ENCODE results near the gene OOSP3. TPM values are rescaled to one million over a fixed set of nuclear protein-coding genes. Genes with fewer than 3 reads are reported as not detected.

Gene OOSP3
- total RNA-seq, 1 experiment from 2014 or later: not detected

DNA sequence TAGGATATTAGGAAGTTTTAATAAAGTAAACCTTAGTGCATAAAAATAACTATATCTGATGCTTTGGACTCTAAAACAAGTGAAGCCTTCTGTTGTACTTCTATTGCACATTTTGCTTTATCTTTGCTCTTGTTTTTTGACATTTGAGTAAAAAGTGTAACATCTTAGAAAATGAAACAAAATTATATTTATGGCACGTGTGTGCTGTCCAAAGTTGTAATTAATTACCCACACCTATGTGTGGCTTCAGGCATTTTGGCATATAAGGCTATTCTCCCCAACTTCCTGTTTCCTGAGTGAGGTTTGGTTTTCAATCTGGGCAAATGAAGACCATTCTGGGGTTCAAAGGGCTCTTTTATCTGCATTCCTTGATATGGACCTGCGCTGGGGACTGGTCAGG, 59.5 kb downstream of the OOSP3 start, which contains the start of gene OOSP1:
Gene OOSP1 (plus strand): TSS at position 301 of the 400 bp plus-strand sequence. CDS start 23 bp downstream, at position 324.
- Histone ChIP-seq H3K4me3 (no peak within 1 kb of the TSS), H3K9me3 (ENCODE audit: insufficient read depth, low read depth) (no peaks in the 10 kb centered on the region), H3K79me2 (ENCODE audit: low read depth) (no peaks in the 10 kb centered on the region), H3K4me1 (replicated peaks; ENCODE audit: insufficient read depth) (no peaks in the 10 kb centered on the region), H3K27me3 (ENCODE audit: insufficient read depth, low read depth) (peaks cover 62% of the 10 kb centered on the region), H4K20me1 (ENCODE audit: insufficient read depth) (no peaks in the 10 kb centered on the region), H2AFZ (no peak within 1 kb of the TSS), H3F3A (ENCODE audit: insufficient read depth, low read depth) (no peaks in the 10 kb centered on the region), H3K27ac (no peak within 1 kb of the TSS), H3K4me2 (no peak within 1 kb of the TSS), H3K36me3 (ENCODE audit: low read depth) (no peaks in the 10 kb centered on the region), H3K9me2 (ENCODE audit: insufficient read depth) (no peaks in the 10 kb centered on the region)
- DNase-seq: no peak
- TF ChIP-seq CTCF (conservative IDR thresholded peaks at IDR 0.05): no peak
- TF ChIP-seq EZH2 (IDR thresholded peaks at IDR 0.05; ENCODE audit: low read depth): no peak
- intact Hi-C loops (cut with micrococcal nuclease; ENCODE audit: unreplicated experiment): no loop called here
- ChIA-PET POLR2A (ENCODE audit: unreplicated experiment) (no interaction called here), CTCF (no interaction called here)
- BruUV-seq (replicated peaks): no TSS peak

DNA sequence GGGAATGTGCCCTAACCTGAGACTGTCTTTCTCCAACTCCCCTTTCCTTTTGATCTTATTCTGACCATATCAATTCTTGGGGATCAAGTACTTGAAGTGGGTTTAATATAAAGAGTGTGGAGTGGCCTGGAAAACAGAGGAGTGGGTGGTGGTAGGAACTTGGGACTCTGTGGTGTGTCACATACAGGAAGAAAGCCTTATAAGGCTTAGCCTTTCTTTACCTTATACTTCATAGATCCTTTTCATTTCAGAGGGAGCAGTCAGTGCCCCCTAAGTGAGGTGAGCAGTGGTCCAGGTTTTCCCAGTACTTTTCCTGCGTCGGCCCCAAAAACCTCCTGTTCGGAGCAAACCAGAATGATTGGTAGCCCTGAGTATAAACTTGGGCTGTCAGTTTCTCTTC, 60.1 kb downstream of the OOSP3 start:
- Histone ChIP-seq H4K20me1 (ENCODE audit: insufficient read depth) (no peaks in the 10 kb centered on the region), H3K27ac (no peak overlapping the region), H3K36me3 (ENCODE audit: low read depth) (no peaks in the 10 kb centered on the region), H3K4me3 (no peak overlapping the region), H3K9me3 (ENCODE audit: insufficient read depth, low read depth) (no peaks in the 10 kb centered on the region), H3K27me3 (ENCODE audit: insufficient read depth, low read depth) (peaks cover 62% of the 10 kb centered on the region), H2AFZ (no peak overlapping the region), H3K4me2 (no peak overlapping the region), H3K9me2 (ENCODE audit: insufficient read depth) (no peaks in the 10 kb centered on the region), H3K4me1 (replicated peaks; ENCODE audit: insufficient read depth) (no peaks in the 10 kb centered on the region), H3F3A (ENCODE audit: insufficient read depth, low read depth) (no peaks in the 10 kb centered on the region), H3K79me2 (ENCODE audit: low read depth) (no peaks in the 10 kb centered on the region)
- TF ChIP-seq CTCF (conservative IDR thresholded peaks at IDR 0.05) (no peak), EZH2 (IDR thresholded peaks at IDR 0.05; ENCODE audit: low read depth) (no peak)
- POLR2A ChIA-PET (ENCODE audit: unreplicated experiment): no interaction called here
- no peak for DNase-seq
- intact Hi-C loops (cut with micrococcal nuclease; ENCODE audit: unreplicated experiment): no loop called here
- CTCF ChIA-PET: no interaction called here
- BruUV-seq (replicated peaks): no TSS peak

GRCh38 chr11:59939482-59939881, 60.9 kb downstream of the OOSP3 start:
- ChIA-PET CTCF (no interaction called here), POLR2A (ENCODE audit: unreplicated experiment) (no interaction called here)
- Histone ChIP-seq H3K9me3 (ENCODE audit: insufficient read depth, low read depth) (no peaks in the 10 kb centered on the region), H3K4me1 (replicated peaks; ENCODE audit: insufficient read depth) (no peaks in the 10 kb centered on the region), H2AFZ (no peak overlapping the region), H3K27me3 (ENCODE audit: insufficient read depth, low read depth) (peaks cover 57% of the 10 kb centered on the region; the same call in 1 of the 2 replicates), H3K36me3 (ENCODE audit: low read depth) (no peaks in the 10 kb centered on the region), H4K20me1 (ENCODE audit: insufficient read depth) (no peaks in the 10 kb centered on the region), H3K9me2 (ENCODE audit: insufficient read depth) (no peaks in the 10 kb centered on the region), H3K4me3 (no peak overlapping the region), H3F3A (ENCODE audit: insufficient read depth, low read depth) (no peaks in the 10 kb centered on the region), H3K4me2 (no peak overlapping the region), H3K27ac (no peak overlapping the region), H3K79me2 (ENCODE audit: low read depth) (no peaks in the 10 kb centered on the region)
- intact Hi-C loops (cut with micrococcal nuclease; ENCODE audit: unreplicated experiment): no loop called here
- DNase-seq: no peak
- BruUV-seq (replicated peaks): no TSS peak
- TF ChIP-seq EZH2 (IDR thresholded peaks at IDR 0.05; ENCODE audit: low read depth) (no peak), CTCF (conservative IDR thresholded peaks at IDR 0.05) (no peak)

All from PC-9 (cell line).